ENCODE data around the gene FOXP1.

Gene FOXP1

DNA sequence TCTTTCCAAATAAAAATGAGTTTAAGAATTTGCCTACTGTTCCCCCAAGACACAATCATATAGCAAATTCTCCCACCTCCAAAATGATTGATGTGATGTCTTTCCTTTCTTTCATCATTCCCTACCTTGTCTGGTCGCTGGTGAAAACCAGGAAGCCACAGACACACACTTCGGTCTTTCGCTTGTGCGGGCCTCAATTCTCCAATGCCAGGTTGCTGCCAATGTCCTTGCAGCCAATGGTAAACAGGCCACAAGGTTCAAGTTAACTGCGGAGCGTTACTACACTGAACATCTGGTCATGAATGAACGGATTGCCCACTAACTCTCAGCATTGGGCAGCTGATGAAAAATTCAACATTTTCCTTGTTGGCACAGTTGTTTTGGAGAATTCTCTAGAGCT lies 192.2 kb downstream of the FOXP1 start:
- no peak for DNase-seq

- DNase-seq: peak; percentile 81
Measured at GRCh38 chr3:71389911-71390573, 193.5 kb downstream of the FOXP1 start.

GRCh38 chr3:71389191-71389590 lies 194.3 kb downstream of the FOXP1 start:
- no peak for DNase-seq

- no peak for DNase-seq
Measured at GRCh38 chr3:71388535-71389120, 194.9 kb downstream of the FOXP1 start.

- no peak for DNase-seq
Measured at GRCh38 chr3:71387586-71387985, 195.9 kb downstream of the FOXP1 start.

GRCh38 chr3:71384837-71385716 lies 198.5 kb downstream of the FOXP1 start:
- DNase-seq: no peak

- no peak for DNase-seq
Measured at GRCh38 chr3:71384388-71384787, 199.1 kb downstream of the FOXP1 start.

DNA sequence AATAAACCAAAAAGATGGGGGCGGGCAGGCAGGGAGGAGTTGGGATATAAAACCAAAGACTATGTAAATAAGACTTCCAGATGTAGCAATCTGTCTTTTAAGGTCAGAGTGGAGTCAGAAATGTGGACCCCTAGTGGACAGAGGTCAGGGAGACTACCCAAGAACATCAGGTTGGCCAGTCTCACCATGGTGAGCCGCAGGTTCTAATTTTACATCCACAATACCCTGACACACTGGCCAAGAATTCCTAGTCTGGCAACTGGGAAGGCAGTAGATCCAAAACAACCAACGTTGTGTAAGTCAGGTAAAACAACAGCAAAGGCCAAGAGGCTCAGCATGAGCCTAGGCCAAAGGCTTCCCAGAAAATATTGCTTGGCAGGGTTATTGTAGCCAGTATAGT lies 203.4 kb downstream of the FOXP1 start:
- no peak for DNase-seq

DNA sequence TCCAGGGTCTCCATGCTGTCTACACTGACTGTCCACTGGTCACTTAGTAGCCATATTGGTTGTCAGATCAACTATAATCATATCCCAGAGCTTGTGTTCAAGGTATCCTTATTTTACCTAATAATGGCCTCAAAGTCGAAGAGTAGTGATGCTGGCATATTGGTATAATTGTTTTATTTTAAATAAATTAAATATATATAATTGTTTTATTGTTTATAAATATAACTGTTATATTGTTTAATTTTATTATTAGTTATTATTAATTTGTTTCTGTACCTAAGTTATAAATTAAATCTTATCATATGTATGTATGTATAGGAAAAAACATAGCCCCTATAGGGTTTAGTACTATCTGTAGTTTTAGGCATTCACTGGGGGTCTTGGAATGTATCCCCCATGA lies 205.0 kb downstream of the FOXP1 start:
- no peak for DNase-seq

- no peak for DNase-seq
Measured at GRCh38 chr3:71376911-71377310, 206.6 kb downstream of the FOXP1 start.

- no peak for DNase-seq
Measured at GRCh38 chr3:71376503-71376902, 207.0 kb downstream of the FOXP1 start.

- DNase-seq: no peak
Measured at GRCh38 chr3:71374582-71374981, 208.9 kb downstream of the FOXP1 start.

DNA sequence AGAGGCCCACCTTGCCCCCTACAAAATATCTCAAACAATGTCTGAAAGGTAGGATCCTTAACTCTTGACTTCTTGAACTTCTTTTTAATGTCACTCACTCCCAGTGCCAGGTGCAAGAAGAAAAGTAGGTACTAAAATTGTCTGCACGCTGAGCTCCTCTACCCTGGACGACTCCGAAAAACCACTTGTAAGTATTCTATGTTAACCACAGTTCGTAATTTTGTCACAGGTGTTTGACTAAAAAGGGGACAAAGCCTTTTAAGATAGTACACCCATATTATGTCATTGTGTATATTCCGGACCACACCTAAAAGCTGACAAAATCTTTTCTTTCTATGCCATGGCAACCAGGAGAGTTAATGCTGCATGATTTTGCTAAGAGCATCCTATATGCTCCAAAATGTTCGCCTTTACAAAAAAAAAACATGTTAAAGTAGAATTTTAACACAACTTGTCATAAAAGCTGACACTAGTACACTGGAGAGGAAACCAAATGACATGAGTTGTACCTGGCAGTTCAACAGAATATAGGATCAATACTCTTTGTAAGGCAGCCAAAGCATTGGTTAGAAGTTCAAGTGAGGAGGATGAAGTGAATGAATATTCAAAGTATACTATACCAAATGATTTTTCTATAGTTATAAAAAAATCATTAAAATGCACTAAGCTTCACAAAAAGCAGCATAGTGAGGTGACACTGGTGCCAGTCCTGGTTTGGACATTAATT lies 210.5 kb downstream of the FOXP1 start:
- DNase-seq: no peak

- no peak for DNase-seq
Measured at GRCh38 chr3:71372241-71372768, 211.2 kb downstream of the FOXP1 start.

DNA sequence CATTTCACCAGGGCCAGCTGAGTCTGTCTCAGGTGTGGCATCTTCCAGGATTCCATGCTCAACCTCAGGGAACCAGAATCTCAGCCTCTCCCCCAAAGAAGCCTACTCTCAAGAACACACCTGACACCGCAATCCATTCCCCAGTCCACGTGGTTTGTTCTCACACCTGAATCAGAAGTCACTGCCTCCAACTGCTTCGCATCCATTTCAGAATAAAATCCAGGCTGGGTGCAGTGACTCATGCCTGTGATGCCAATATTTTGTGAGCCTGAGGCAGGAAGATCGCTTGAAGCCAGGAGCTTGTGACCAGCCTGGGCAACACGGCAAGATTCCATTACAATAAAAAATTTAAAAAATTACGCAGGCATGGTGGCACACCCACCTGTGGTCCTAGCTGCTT lies 212.2 kb downstream of the FOXP1 start:
- no peak for DNase-seq

DNA sequence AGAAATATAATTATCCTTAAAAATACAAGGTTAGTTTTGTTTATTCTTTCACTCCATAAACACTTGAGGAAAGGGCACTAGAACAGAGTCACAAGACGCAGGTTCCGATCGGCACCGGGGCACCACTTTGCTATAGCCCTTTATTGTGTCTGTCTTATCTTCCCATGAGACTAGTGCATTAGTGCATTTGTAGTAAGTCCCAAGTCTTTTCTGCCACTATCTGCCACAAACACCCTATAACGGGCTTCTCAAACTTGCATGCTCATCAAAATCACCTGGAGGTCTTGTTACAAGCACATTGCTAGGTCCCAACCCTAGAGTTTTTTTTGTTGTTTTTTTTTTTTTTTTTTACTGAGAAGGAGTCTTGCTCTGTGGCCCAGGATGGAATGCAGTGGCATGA lies 213.1 kb downstream of the FOXP1 start:
- DNase-seq: no peak

DNA sequence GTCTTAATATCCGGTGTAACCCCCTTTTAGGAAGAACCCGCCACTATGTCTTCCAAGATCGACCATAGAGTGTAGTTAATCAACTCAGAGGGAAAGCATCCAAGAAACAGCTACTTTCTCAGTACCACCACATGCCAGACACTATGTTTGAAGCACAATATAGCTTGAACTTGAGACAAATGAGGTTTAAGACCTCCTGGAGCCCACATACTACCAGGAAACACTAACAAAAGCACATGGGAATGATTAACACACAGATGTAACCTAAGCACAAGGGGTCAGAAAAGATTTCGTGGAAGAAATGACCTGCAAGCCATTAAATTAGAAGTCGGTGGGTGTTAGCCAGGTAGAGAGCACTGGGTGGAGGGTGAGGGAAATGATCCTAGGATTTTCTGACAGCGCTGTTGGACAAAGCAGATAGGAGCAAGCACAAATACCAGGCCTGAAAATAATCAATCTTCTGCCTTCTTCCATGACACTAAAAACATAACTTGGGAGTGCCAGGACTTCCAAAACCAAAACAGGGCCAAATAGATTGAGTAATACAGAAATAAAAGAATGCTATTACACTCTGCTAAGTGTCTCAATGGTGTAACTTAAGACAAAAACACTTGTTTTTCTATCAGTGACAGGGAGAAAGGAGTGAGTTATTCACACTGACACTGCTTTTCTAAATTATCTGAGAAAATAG lies 213.7 kb downstream of the FOXP1 start:
- no peak for DNase-seq

DNA sequence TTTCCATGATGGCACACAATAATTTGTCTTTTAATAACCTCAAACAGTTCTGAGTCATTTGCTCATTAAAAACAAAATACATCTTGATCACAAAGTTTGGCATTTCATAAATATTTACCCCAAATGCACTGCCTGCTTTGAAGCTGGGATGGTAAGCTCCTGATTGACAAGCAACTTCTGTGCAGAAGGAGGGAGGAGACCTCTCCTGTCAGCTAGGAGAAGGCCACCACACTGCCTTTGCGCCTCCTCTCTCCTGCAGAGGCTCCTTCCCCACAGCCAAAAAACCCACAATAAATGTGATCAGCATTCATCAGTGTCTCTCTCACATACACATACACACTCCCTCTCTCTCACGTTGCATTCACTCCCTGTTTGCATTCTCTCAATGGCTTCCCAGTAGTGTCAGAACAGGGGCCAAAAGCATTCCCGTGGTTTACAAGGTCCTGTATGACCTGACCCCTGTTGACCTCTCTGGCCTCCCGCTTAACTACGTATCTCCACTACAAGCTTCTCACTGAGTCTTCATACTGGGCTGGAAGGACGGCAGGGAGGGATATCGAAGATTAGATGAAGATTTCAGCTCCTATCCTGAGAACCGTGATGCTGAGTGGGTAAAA lies 216.4 kb downstream of the FOXP1 start:
- no peak for DNase-seq

DNA sequence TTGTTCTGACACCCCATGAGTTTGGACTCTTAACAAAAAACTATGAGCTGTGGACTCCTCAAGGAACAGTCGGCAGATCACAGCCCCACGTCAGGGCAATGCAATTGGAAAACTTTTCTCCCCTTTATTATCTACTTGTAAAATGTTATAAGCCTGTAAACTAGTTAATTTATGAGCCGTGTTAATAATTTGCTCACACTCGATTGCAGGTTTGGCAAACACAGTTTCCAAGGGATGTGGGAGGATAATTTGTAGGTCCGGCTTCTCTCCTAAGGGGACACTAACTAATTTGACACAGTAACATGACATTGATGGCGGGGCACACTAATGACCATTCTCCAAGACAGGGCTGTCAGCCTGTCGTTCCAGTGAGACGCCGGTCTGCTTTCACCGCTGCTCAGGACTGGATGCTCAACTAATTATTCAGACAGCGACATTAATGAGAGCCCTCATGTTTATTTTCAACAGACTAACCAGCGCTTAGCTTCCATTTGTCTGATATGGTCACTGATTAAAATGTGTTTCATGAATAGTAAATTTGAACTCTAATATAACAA lies 222.1 kb downstream of the FOXP1 start:
- DNase-seq: no peak

DNA sequence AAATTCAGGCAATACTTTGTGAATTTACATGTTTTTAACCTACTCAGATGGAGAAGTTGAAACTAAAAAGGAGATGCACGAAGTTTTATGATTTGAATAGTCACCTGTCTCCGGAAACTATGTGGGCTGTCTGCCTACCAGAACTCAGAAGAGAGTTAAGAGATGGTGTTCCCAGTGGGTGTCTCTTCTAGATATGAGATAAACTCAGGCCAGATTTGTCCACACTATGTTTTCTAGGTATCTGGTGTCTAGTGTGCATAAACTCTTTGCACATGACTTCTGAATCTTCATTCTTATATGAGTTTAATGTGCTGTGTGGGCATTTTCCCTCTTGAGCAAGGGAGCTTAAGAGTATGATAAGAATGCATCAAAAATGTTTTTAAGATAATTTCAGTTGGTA lies 222.8 kb downstream of the FOXP1 start:
- no peak for DNase-seq

DNA sequence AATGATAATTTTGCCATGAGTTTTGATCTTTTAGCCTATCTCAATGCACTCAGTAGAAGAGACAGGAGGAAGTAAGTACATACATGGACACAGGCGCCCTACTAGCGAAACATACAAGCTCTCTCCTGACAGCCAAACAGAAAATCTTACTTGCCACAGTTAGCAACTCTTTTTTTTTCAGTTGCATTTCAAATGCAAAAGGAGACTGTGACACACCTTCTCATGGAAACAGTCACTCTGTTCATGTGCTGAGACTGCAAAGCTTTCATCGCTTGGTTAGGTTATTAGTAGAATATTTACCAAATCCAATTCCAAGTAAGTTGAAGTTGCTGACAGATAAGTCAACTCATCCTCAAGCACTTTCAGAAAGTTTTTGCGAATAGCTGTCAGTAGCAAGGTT lies 223.3 kb downstream of the FOXP1 start:
- no peak for DNase-seq

DNA sequence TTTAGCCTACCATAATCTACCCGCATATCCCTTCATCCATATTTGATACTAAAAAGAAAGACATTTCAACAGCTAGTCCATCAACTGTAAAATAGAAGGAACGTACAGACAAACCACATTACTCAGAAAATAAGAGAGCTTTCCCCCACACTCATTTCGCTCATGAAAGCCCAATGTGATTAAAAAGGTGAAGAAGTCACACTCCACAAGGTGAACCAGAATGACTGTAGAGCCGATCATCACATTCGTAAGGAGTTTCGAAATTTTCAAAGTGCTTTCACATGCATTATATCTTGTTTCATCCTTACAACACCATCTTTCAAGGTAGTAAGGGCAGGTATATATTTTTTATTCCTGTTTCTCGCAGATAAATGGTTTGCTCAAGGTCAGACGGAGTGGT lies 225.3 kb downstream of the FOXP1 start:
- no peak for DNase-seq
